OCI-LY7 (cell line): ENCODE results near the gene C14orf132. TPM values are rescaled to one million over a fixed set of nuclear protein-coding genes. Genes with fewer than 3 reads are reported as not detected.

Experiments used
- BruUV-seq: library from RNA; stranded (reverse); fragments of 400-500 nt; replicated peaks from 2 replicates; lab custom pipeline; 2021; lab: Mats Ljungman, UMichigan
- CTCF ChIA-PET: fragments of 300-600 bp; sonication (Branson Sonifier 250); formaldehyde crosslinking; loops from one replicate; lab custom pipeline; 2022; ENCODE audit warnings: antibody characterized with exemption; ENCODE audit not compliant: unreplicated experiment; lab: Charles Lee
- POLR2A ChIA-PET: fragments of 300-600 bp; sonication (Branson Sonifier 250); formaldehyde crosslinking; loops from one replicate; lab custom pipeline; 2022; ENCODE audit warnings: antibody characterized with exemption; lab: Charles Lee
- DNase-seq: peaks from one replicate; pipeline ENCODE4 v3.0.0-alpha.2; 2015; ENCODE audit warnings: low spot score
- H2AFZ ChIP-seq: fragments of 200-600 bp; sonication (generic), shearing (Covaris generic); 2 replicates; pipeline ENCODE4 v1.6.1; 2014; ENCODE audit warnings: mild to moderate bottlenecking, antibody characterized with exemption, low read length, moderate library complexity
- H3K27ac ChIP-seq: fragments of 200-600 bp; sonication (generic); 2 replicates; pipeline ENCODE4 v1.5.1; 2014; ENCODE audit warnings: mixed run types, low read depth, mild to moderate bottlenecking, moderate library complexity, low read length, inconsistent platforms; ENCODE audit not compliant: poor library complexity, severe bottlenecking
- H3K36me3 ChIP-seq: fragments of 200-600 bp; sonication (generic); 2 replicates; pipeline ENCODE4 v1.6.1; 2014; ENCODE audit warnings: mild to moderate bottlenecking, antibody characterized with exemption, low read length, moderate library complexity, mixed read lengths; ENCODE audit not compliant: insufficient read depth
- H3K4me1 ChIP-seq: fragments of 200-600 bp; sonication (generic); 2 replicates; pipeline ENCODE4 v1.5.1; 2014; ENCODE audit warnings: mild to moderate bottlenecking, low read length; ENCODE audit not compliant: insufficient read depth, poor library complexity, severe bottlenecking
- H3K4me2 ChIP-seq: fragments of 200-600 bp; sonication (generic); 2 replicates; pipeline ENCODE4 v1.6.1; 2014; ENCODE audit warnings: mild to moderate bottlenecking, low read length
- H3K4me3 ChIP-seq: fragments of 200-600 bp; sonication (generic); 2 replicates; pipeline ENCODE4 v1.5.1; 2014; ENCODE audit warnings: mild to moderate bottlenecking, low read depth, low read length; ENCODE audit not compliant: poor library complexity, severe bottlenecking
- H3K79me2 ChIP-seq: fragments of 200-600 bp; sonication (generic); 2 replicates; pipeline ENCODE4 v1.6.1; 2016; ENCODE audit warnings: low read depth, mild to moderate bottlenecking, low read length, moderate library complexity, mixed read lengths; ENCODE audit not compliant: insufficient read depth
- H3K9me2 ChIP-seq: fragments of 200-600 bp; sonication (generic); 2 replicates; pipeline ENCODE4 v1.6.1; 2016; ENCODE audit warnings: mild to moderate bottlenecking, low read length, mixed read lengths; ENCODE audit not compliant: insufficient read depth
- H3K9me3 ChIP-seq: fragments of 200-600 bp; sonication (generic); 2 replicates; pipeline ENCODE4 v1.6.1; 2014; ENCODE audit warnings: mild to moderate bottlenecking, mixed run types, low read length, mixed read lengths
- H4K20me1 ChIP-seq: fragments of 200-600 bp; sonication (generic); 2 replicates; pipeline ENCODE4 v1.6.1; 2014; ENCODE audit warnings: mild to moderate bottlenecking, antibody characterized with exemption, low read length, moderate library complexity, mixed read lengths; ENCODE audit not compliant: insufficient read depth
- EZH2phosphoT487 ChIP-seq: fragments of 200-600 bp; sonication (generic); IDR thresholded peaks from 2 replicates; pipeline ENCODE4 v1.6.1; 2018; ENCODE audit warnings: low read depth, borderline replicate concordance, mild to moderate bottlenecking, mixed run types, antibody characterized with exemption, low read length, moderate library complexity, mixed read lengths
- intact Hi-C: fragments of 100-400 bp; cut with micrococcal nuclease; formaldehyde crosslinking; loops from one replicate; pipeline ENCODE4 v1.10.0; 2022; ENCODE audit not compliant: unreplicated experiment
- total RNA-seq, 2 experiments: library from RNA; depleted of rRNA in 1 of 2; stranded (reverse); fragments of >200 nt in 1 of 2; shearing (Covaris generic) in 1 of 2; gene quantifications; 2 replicates each; pipeline ENCODE4 v1.2.3, GENCODE V29; 2014 to 2022
- TF ChIP-seq, protein P1 (sequence below): fragments of 200-600 bp; sonication (generic); conservative IDR thresholded peaks from 2 replicates; pipeline ENCODE4 v1.5.1; 2014; ENCODE audit warnings: mild to moderate bottlenecking, antibody characterized with exemption, low read length, moderate library complexity, mixed read lengths

C14orf132 gene
- total RNA-seq, 2 experiments from 2014 or later: 0.27 TPM; not detected in 1

DNA sequence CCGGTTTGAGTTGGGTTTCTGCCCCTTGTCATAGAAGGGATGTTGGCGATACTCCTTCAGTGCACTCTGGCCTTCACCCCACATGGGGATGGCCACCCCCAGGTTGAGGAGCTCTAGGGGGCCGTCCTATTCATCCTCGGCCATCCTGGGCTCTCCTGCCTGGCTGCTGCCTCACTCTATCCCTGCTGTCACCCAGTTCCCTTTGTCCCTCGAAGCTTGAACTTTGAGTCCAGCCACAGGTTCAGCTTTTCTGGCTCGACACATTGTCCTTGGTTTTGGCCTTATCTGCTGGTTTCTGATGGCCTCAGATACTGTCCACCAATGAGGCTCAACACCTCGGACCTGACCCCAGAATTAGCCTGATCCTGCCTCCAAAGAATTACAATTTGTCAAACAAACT, 58.6 kb downstream of the C14orf132 start:
- intact Hi-C loops: loop anchor here (1.0 to 10.0 kb wide), 3 partner anchors 41 to 533 kb away; no protein-coding TSS in a partner anchor
- BruUV-seq: no TSS peak
- H3K4me1 ChIP-seq: no peaks in the 10 kb centered on the region

DNA sequence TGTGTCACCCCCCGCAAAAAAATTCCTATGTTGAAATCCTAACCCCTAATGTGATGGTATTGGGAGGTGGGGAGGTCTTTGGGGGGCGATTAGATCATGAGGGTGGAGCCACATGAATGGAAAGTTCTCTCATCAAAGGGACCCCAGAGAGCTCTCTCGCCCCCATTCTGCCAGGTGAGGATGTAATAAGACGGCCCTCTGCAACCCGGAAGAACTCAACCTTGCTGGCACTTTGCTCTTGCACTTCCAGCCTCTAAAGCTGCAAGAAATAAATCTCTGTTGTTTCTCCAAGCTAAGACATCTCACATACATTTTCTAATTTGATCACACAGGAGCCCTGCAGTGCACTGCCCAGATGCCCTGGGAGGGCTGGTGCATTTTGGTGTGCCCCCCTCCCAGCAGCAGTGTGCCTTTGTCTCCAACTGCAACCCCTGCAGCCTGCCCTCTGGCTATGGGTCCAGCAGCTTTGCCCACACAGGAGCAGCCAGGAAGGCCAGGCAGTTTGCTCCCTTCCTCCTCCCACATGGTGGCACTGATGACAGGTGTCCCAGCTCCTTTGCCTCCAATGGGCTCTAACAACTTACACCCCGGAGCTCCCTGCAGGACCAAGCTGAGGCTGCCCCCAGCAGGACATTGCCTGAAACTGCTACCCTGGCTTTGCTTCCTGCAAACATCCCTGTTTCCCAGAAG, 59.3 kb downstream of the C14orf132 start:
- no peaks in the 10 kb centered on the region for H3K4me1 ChIP-seq
- no peaks in the 10 kb centered on the region for H3K9me3 ChIP-seq
- peak; percentile 46 for DNase-seq
- POLR2A ChIA-PET: no interaction called here
- H3K4me2 ChIP-seq: peak overlapping the region; percentile 39
- CTCF ChIA-PET: interaction anchor here (0.6 to 0.9 kb wide), 4 partner anchors 33 to 538 kb away, joined by 3 to 4 read pairs (median 3); no protein-coding TSS in a partner anchor
- no peaks in the 10 kb centered on the region for H3K9me2 ChIP-seq
- no peak overlapping the region for H3K4me3 ChIP-seq
- no peak overlapping the region for H3K27ac ChIP-seq
- H4K20me1 ChIP-seq: no peaks in the 10 kb centered on the region
- no peaks in the 10 kb centered on the region for H3K79me2 ChIP-seq
- no TSS peak for BruUV-seq
- no peak for TF ChIP-seq EZH2phosphoT487
- TF ChIP-seq, protein P1, sequence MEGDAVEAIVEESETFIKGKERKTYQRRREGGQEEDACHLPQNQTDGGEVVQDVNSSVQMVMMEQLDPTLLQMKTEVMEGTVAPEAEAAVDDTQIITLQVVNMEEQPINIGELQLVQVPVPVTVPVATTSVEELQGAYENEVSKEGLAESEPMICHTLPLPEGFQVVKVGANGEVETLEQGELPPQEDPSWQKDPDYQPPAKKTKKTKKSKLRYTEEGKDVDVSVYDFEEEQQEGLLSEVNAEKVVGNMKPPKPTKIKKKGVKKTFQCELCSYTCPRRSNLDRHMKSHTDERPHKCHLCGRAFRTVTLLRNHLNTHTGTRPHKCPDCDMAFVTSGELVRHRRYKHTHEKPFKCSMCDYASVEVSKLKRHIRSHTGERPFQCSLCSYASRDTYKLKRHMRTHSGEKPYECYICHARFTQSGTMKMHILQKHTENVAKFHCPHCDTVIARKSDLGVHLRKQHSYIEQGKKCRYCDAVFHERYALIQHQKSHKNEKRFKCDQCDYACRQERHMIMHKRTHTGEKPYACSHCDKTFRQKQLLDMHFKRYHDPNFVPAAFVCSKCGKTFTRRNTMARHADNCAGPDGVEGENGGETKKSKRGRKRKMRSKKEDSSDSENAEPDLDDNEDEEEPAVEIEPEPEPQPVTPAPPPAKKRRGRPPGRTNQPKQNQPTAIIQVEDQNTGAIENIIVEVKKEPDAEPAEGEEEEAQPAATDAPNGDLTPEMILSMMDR: peak; percentile 74
- H2AFZ ChIP-seq: peak overlapping the region; percentile 67
- intact Hi-C loops: loop anchor here (1.0 to 10.0 kb wide), 3 partner anchors 42 to 534 kb away; no protein-coding TSS in a partner anchor
- H3K36me3 ChIP-seq: no peaks in the 10 kb centered on the region

More for the DNA sequence above, 58.6 kb downstream of the C14orf132 start:
- Histone ChIP-seq H3K36me3 (no peaks in the 10 kb centered on the region), H3K4me2 (no peak overlapping the region), H3K9me3 (no peaks in the 10 kb centered on the region), H2AFZ (no peak overlapping the region; the same call in 1 of the 2 replicates), H3K4me3 (no peak overlapping the region), H3K79me2 (no peaks in the 10 kb centered on the region), H3K9me2 (no peaks in the 10 kb centered on the region), H4K20me1 (no peaks in the 10 kb centered on the region), H3K27ac (no peak overlapping the region)
- DNase-seq: no peak
- ChIA-PET CTCF (interaction anchor here (0.9 kb wide), 1 partner anchor 32 kb away, joined by 4 read pairs; no protein-coding TSS in a partner anchor), POLR2A (no interaction called here)
- TF ChIP-seq EZH2phosphoT487: no peak
- TF ChIP-seq, protein P1: no peak

DNA sequence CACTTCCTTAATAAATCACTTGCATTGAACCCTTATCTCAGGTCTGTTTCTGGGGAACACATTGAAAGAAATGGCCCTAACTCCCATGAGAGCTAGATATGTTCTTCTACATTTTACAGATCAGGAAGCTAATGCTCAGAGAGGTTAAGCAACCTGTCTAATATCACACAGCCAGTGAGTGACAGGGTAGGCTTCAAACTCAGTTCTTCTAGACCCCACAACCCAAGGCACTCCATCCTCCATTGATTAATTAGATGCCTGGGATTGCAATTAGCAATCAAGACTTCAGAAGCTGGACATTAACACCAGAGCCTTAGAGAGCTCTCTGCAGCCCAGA, 59.8 kb downstream of the C14orf132 start:
- Histone ChIP-seq H3K36me3 (no peaks in the 10 kb centered on the region), H2AFZ (no peak overlapping the region; the same call in 1 of the 2 replicates), H3K79me2 (no peaks in the 10 kb centered on the region), H3K27ac (no peak overlapping the region), H3K9me2 (no peaks in the 10 kb centered on the region), H3K4me2 (no peak overlapping the region), H3K4me1 (no peaks in the 10 kb centered on the region), H3K9me3 (no peaks in the 10 kb centered on the region), H3K4me3 (no peak overlapping the region), H4K20me1 (no peaks in the 10 kb centered on the region)
- ChIA-PET POLR2A (no interaction called here), CTCF (interaction anchor here (0.7 to 0.8 kb wide), 2 partner anchors 42 to 175 kb away, joined by 3 read pairs; no protein-coding TSS in a partner anchor)
- BruUV-seq: no TSS peak
- no peak for DNase-seq
- intact Hi-C loops: loop anchor here (1.0 to 10.0 kb wide), 3 partner anchors 43 to 534 kb away; no protein-coding TSS in a partner anchor
- TF ChIP-seq, protein P1: peak; percentile 36; the same call in 1 of the 2 replicates
- no peak for TF ChIP-seq EZH2phosphoT487
